HepG2 (cell line): Measurements from ENCODE around the gene KDM8. TPM values are rescaled to one million over a fixed set of nuclear protein-coding genes. Genes with fewer than 3 reads are reported as not detected.

Source experiments
- ATAC-seq: fragments of 200-7000 bp; cut with Tn5 transposase; 3 replicates; pipeline ENCODE4 v1.9.1; 2020; ENCODE audit warnings: mild to moderate bottlenecking, moderate library complexity
- BruUV-seq: library from RNA; stranded (reverse); fragments of 400-500 nt; replicated peaks from 2 replicates; lab custom pipeline; 2021; lab: Mats Ljungman, UMichigan
- CTCF ChIA-PET: fragments of 300-600 bp; formaldehyde crosslinking; extraction: SDS; loops from one replicate; lab custom pipeline; 2021; ENCODE audit warnings: low total read pairs, inconsistent platforms, low intra/inter-chr PET ratio; lab: Yijun Ruan, JAX
- POLR2A ChIA-PET: fragments of 350-600 bp; sonication (Branson Sonifier 250); formaldehyde crosslinking; loops from one replicate; lab custom pipeline; 2020; ENCODE audit warnings: antibody characterized with exemption, inconsistent platforms; lab: Yijun Ruan, JAX
- DNase-seq: peaks from one replicate; pipeline ENCODE4 v3.0.0-alpha.2; 2015; ENCODE audit warnings: low spot score
- FAIRE-seq: peaks from 3 replicates; lab custom pipeline; 2011; peaks lifted over from hg19 to GRCh38; lab: Jason Lieb, UNC
- H2AFZ ChIP-seq: one replicate; pipeline ENCODE4 v1.6.1; 2011; ENCODE audit warnings: low read length, inconsistent platforms
- H3K27ac ChIP-seq: fragments of 300-600 bp; 3 replicates; pipeline ENCODE4 v1.8.0; 2011; ENCODE audit warnings: mixed run types, mild to moderate bottlenecking, mixed read lengths, low read length, inconsistent platforms; ENCODE audit not compliant: insufficient read depth; ENCODE audit errors: extremely low read length
- H3K27me3 ChIP-seq, 2 experiments: fragments of 200-600 bp in 1 of 2; 2 replicates in 1 of 2; 3 replicates in 1 of 2; pipeline versions ENCODE4 v1.6.0 to v1.8.0; 2011; ENCODE audit warnings: low read length in 2 of 2, mild to moderate bottlenecking in 2 of 2, moderate library complexity in 2 of 2, inconsistent platforms in 1 of 2; ENCODE audit not compliant: insufficient read depth in 2 of 2, control insufficient read depth in 1 of 2
- H3K36me3 ChIP-seq, 2 experiments: fragments of 200-600 bp in 1 of 2; replicated peaks in 1 of 2; 2 replicates in 1 of 2; 3 replicates in 1 of 2; pipeline versions ENCODE4 v1.5.1 to v1.8.0; 2011; ENCODE audit warnings: low read length in 2 of 2, inconsistent platforms in 1 of 2; ENCODE audit not compliant: insufficient read depth in 2 of 2, control insufficient read depth in 1 of 2
- H3K4me1 ChIP-seq: 2 replicates; pipeline ENCODE4 v1.5.1; 2012; ENCODE audit warnings: low read length, inconsistent platforms; ENCODE audit not compliant: insufficient read depth
- H3K4me2 ChIP-seq: 2 replicates; pipeline ENCODE4 v1.6.0; 2011; ENCODE audit warnings: low read depth, low read length, inconsistent platforms
- H3K4me3 ChIP-seq, 3 experiments: fragments of 200-600 bp in 1 of 3; sonication (generic), shearing (Covaris generic) in 1 of 3; replicated peaks in 1 of 3; 2 replicates each; pipeline ENCODE4 v1.5.1; 2011 to 2016; ENCODE audit warnings: low read length in 3 of 3, inconsistent platforms in 2 of 3, low read depth in 2 of 3, mild to moderate bottlenecking in 2 of 3, control low read depth in 1 of 3, mixed read lengths in 1 of 3; ENCODE audit not compliant: insufficient read depth in 1 of 3
- H3K79me2 ChIP-seq: one replicate; pipeline ENCODE4 v1.6.1; 2011; ENCODE audit warnings: low read length, inconsistent platforms; ENCODE audit not compliant: insufficient read depth
- H3K9ac ChIP-seq: 2 replicates; pipeline ENCODE4 v1.6.0; 2011; ENCODE audit warnings: mild to moderate bottlenecking, low read depth, low read length, inconsistent platforms; ENCODE audit not compliant: insufficient read depth
- H3K9me3 ChIP-seq: 2 replicates; pipeline ENCODE4 v1.5.1; 2012; ENCODE audit warnings: mild to moderate bottlenecking, low read length
- H4K20me1 ChIP-seq: 2 replicates; pipeline ENCODE4 v1.6.0; 2011; ENCODE audit warnings: inconsistent platforms, mild to moderate bottlenecking, low read length, moderate library complexity; ENCODE audit not compliant: insufficient read depth
- ARID2 ChIP-seq: sonication (generic); formaldehyde crosslinking; IDR thresholded peaks from 2 replicates; pipeline ENCODE4 v1.8.1; 2022; ENCODE audit warnings: mild to moderate bottlenecking, missing genetic modification reagents, borderline replicate concordance
- PCBP1 ChIP-seq: fragments of 200-400 bp; formaldehyde crosslinking; IDR thresholded peaks from 2 replicates; pipeline ENCODE4 v1.6.1; 2017; ENCODE audit warnings: mild to moderate bottlenecking, low read depth, low read length, borderline replicate concordance
- PRDM4 ChIP-seq: sonication (generic); formaldehyde crosslinking; IDR thresholded peaks from 2 replicates; pipeline ENCODE4 v1.9.0; 2021; ENCODE audit warnings: missing genetic modification reagents, borderline replicate concordance
- PREB ChIP-seq: sonication (generic); formaldehyde crosslinking; IDR thresholded peaks from 2 replicates; pipeline ENCODE4 v1.4.0; 2020; ENCODE audit warnings: missing genetic modification reagents
- SP1 ChIP-seq, 2 experiments: fragments of 450-650 bp in 1 of 2; sonication (generic) in 1 of 2; formaldehyde crosslinking in 1 of 2; IDR thresholded peaks; 2 replicates each; pipeline versions ENCODE4 v1.4.0 to v1.6.1; 2016 to 2020; ENCODE audit warnings: missing genetic modification reagents in 1 of 2
- SUZ12 ChIP-seq: fragments of 150-350 bp; IDR thresholded peaks from 2 replicates; pipeline ENCODE4 v1.6.1; 2014; ENCODE audit warnings: low read depth, low read length
- SYNCRIP ChIP-seq: fragments of 200-400 bp; formaldehyde crosslinking; IDR thresholded peaks from 2 replicates; pipeline ENCODE4 v1.6.1; 2018; ENCODE audit warnings: mild to moderate bottlenecking, low read depth, low read length; ENCODE audit not compliant: insufficient read depth
- TERF1 ChIP-seq: sonication (generic); formaldehyde crosslinking; IDR thresholded peaks from 2 replicates; pipeline ENCODE4 v1.8.0; 2022; ENCODE audit warnings: mild to moderate bottlenecking, missing genetic modification reagents, moderate library complexity
- ZNF121 ChIP-seq: sonication (generic); formaldehyde crosslinking; IDR thresholded peaks from 2 replicates; pipeline ENCODE4 v1.5.0; 2020; ENCODE audit warnings: mild to moderate bottlenecking, missing genetic modification reagents
- ZNF552 ChIP-seq: sonication (generic); formaldehyde crosslinking; IDR thresholded peaks from 2 replicates; pipeline ENCODE4 v1.9.0; 2022; ENCODE audit warnings: missing genetic modification reagents, mild to moderate bottlenecking, borderline replicate concordance
- ZNF609 ChIP-seq: sonication (generic); formaldehyde crosslinking; IDR thresholded peaks from 2 replicates; pipeline ENCODE4 v1.4.0; 2020; ENCODE audit warnings: mild to moderate bottlenecking, missing genetic modification reagents, borderline replicate concordance
- WGBS: methylation state at CpG from one replicate; pipeline ENCODE4 v1.1.6; 2017; ENCODE audit warnings: low lambda C conversion rate; 5-methylcytosine and 5-hydroxymethylcytosine counted together
- in situ Hi-C: cut with HindIII; loops from 2 replicates; pipeline ENCODE4 v1.10.0; 2017; ENCODE audit warnings: low pct_unique_long_range_greater_than_20kb; ENCODE audit not compliant: extremely low pct_ligation_motif_present
- intact Hi-C: fragments of 100-400 bp; cut with micrococcal nuclease; formaldehyde crosslinking; loops from one replicate; pipeline ENCODE4 v1.10.0; 2022; ENCODE audit not compliant: unreplicated experiment
- polyA plus RNA-seq, 8 experiments: library from polyadenylated mRNA; depleted of rRNA in 3 of 8; stranded (reverse) in 7 of 8; unstranded in 1 of 8; fragments of >200 nt; fragmentation: Illumina TruSeq in 4 of 8; extraction: Trizol in 4 of 8; gene quantifications; 2 replicates each; pipeline versions ENCODE4 v1.2.1 to v1.2.3, GENCODE V29; 2011 to 2016; ENCODE audit warnings: low read depth in 4 of 8, missing spikeins in 1 of 8, mixed read lengths in 1 of 8; ENCODE audit not compliant: insufficient read depth in 1 of 8
- total RNA-seq, 5 experiments: library from RNA; depleted of rRNA; stranded (reverse); fragments of >200 nt; fragmentation: Illumina TruSeq; extraction: Trizol; gene quantifications; 2 replicates each; pipeline ENCODE4 v1.2.3, GENCODE V29; 2016; ENCODE audit warnings: low read depth in 1 of 5

The KDM8 gene
- total and polyA plus RNA-seq, 2 of the 13 experiments (the other 11 are each of a cell fraction or from before 2014, with no cell fraction given), result 3.3 to 8.6 TPM

- no peak for TF ChIP-seq PREB
Observed at GRCh38 chr16:27235938-27236245, 32.6 kb downstream of the KDM8 start (continued).

GRCh38 chr16:27236635-27237218 is 33.4 kb downstream of the KDM8 start:
- Histone ChIP-seq H3K9me3 (no peaks in the 10 kb centered on the region), H3K27me3 (no peaks in the 10 kb centered on the region), H2AFZ (no peak overlapping the region), H3K36me3 (peaks cover 13 to 32% of the 10 kb centered on the region in 2 experiments), H3K79me2 (no peaks in the 10 kb centered on the region), H3K4me1 (no peaks in the 10 kb centered on the region), H3K4me3 (no peak overlapping the region), H4K20me1 (no peaks in the 10 kb centered on the region), H3K27ac (no peak overlapping the region), H3K4me2 (no peak overlapping the region), H3K9ac (no peak overlapping the region)
- ChIA-PET POLR2A (interaction anchor here (2.0 kb wide), 1 partner anchor 33 kb away, joined by 4 read pairs; the partner anchor contains the start of gene KDM8), CTCF (interaction anchor here (3.2 kb wide), 1 partner anchor 131 kb away, joined by 29 read pairs; no protein-coding TSS in a partner anchor)
- DNase-seq (no peak), ATAC-seq (no peak), FAIRE-seq (no peak)
- WGBS, result 88% methylated on average over 8 of the region's 8 CpGs
- in situ Hi-C loops, result no loop called here
- intact Hi-C loops, result no loop called here
- BruUV-seq, result no TSS peak
- TF ChIP-seq SUZ12 (no peak), ZNF121 (CRISPR knock-in tag) (no peak), PCBP1 (no peak), ZNF609 (CRISPR knock-in tag) (no peak), ZNF552 (no peak), SP1 (IDR thresholded peaks at IDR 0.05) (no peak), SP1 (CRISPR knock-in tag; IDR thresholded peaks at IDR 0.05) (no peak), PRDM4 (CRISPR knock-in tag) (no peak), TERF1 (CRISPR knock-in tag) (no peak), ARID2 (CRISPR knock-in tag) (no peak), SYNCRIP (no peak)
